SK-N-SH treated with all-trans-retinoic acid at 6 μM for 48 hours (cell line): ENCODE measurements around the gene CXXC5.

Experiments used
- ATAC-seq: fragments of 200-7000 bp; cut with Tn5 transposase; 3 replicates; pipeline ENCODE4 v1.9.1; 2020; ENCODE audit warnings: mild to moderate bottlenecking, moderate library complexity
- ARNTL ChIP-seq: fragments of 450-650 bp; formaldehyde crosslinking; IDR thresholded peaks from 2 replicates; pipeline ENCODE4 v1.5.0; 2020; ENCODE audit warnings: low read depth, mild to moderate bottlenecking, moderate library complexity, borderline replicate concordance
- BACH2 ChIP-seq: fragments of 250-450 bp; sonication (Bioruptor Pico); IDR thresholded peaks from 2 replicates; pipeline ENCODE4 v1.9.0; 2021; ENCODE audit warnings: mild to moderate bottlenecking, borderline replicate concordance
- CREB5 ChIP-seq: fragments of 250-450 bp; sonication (Bioruptor Pico); IDR thresholded peaks from 2 replicates; pipeline ENCODE4 v1.5.1; 2020; ENCODE audit warnings: low read depth, mild to moderate bottlenecking, moderate library complexity
- CSDC2 ChIP-seq: fragments of 250-450 bp; sonication (Bioruptor Pico); IDR thresholded peaks from 2 replicates; pipeline ENCODE4 v1.5.0; 2020; ENCODE audit warnings: mild to moderate bottlenecking, moderate library complexity
- CSRNP3 ChIP-seq: fragments of 250-450 bp; sonication (Bioruptor Pico); IDR thresholded peaks from 2 replicates; pipeline ENCODE4 v1.5.1; 2021; ENCODE audit warnings: mild to moderate bottlenecking, moderate library complexity
- GLIS3 ChIP-seq: fragments of 250-450 bp; sonication (Bioruptor Pico); IDR thresholded peaks from 2 replicates; pipeline ENCODE4 v1.5.0; 2020; ENCODE audit warnings: mild to moderate bottlenecking, moderate library complexity
- ISL1 ChIP-seq: fragments of 250-450 bp; sonication (Bioruptor Pico); IDR thresholded peaks from 2 replicates; pipeline ENCODE4 v2.1.2; 2022; ENCODE audit warnings: mild to moderate bottlenecking, moderate library complexity
- OSR1 ChIP-seq: fragments of 250-450 bp; sonication (Bioruptor Pico); IDR thresholded peaks from 2 replicates; pipeline ENCODE4 v1.8.0; 2022; ENCODE audit warnings: moderate library complexity, mild to moderate bottlenecking, inconsistent platforms
- PATZ1 ChIP-seq: fragments of 250-450 bp; sonication (Bioruptor Pico); IDR thresholded peaks from 2 replicates; pipeline ENCODE4 v1.8.0; 2020; ENCODE audit warnings: mild to moderate bottlenecking, moderate library complexity, borderline replicate concordance
- RARB ChIP-seq: fragments of 250-450 bp; sonication (Bioruptor Pico); IDR thresholded peaks from 2 replicates; pipeline ENCODE4 v1.8.0; 2021; ENCODE audit warnings: mild to moderate bottlenecking, moderate library complexity
- SNAI2 ChIP-seq: fragments of 250-450 bp; sonication (Bioruptor Pico); IDR thresholded peaks from 2 replicates; pipeline ENCODE4 v1.5.0; 2020; ENCODE audit warnings: mild to moderate bottlenecking, moderate library complexity
- TCF4 ChIP-seq: fragments of 250-450 bp; sonication (Bioruptor Pico); IDR thresholded peaks from 2 replicates; pipeline ENCODE4 v1.8.0; 2021; ENCODE audit warnings: mild to moderate bottlenecking, moderate library complexity, borderline replicate concordance
- TOX ChIP-seq: fragments of 250-450 bp; sonication (Bioruptor Pico); IDR thresholded peaks from 2 replicates; pipeline ENCODE4 v1.8.0; 2021; ENCODE audit warnings: mild to moderate bottlenecking, moderate library complexity, borderline replicate concordance
- TSHZ2 ChIP-seq: fragments of 250-450 bp; sonication (Bioruptor Pico); IDR thresholded peaks from 2 replicates; pipeline ENCODE4 v1.5.0; 2020; ENCODE audit warnings: mild to moderate bottlenecking, moderate library complexity
- ZC3H10 ChIP-seq: fragments of 250-450 bp; sonication (Bioruptor Pico); IDR thresholded peaks from 2 replicates; pipeline ENCODE4 v1.5.1; 2021; ENCODE audit warnings: mild to moderate bottlenecking, moderate library complexity
- ZFP3 ChIP-seq: fragments of 250-450 bp; sonication (Bioruptor Pico); IDR thresholded peaks from 2 replicates; pipeline ENCODE4 v1.5.0; 2020; ENCODE audit warnings: mild to moderate bottlenecking, moderate library complexity
- ZNF565 ChIP-seq: fragments of 450-650 bp; formaldehyde crosslinking; conservative IDR thresholded peaks from 2 replicates; pipeline ENCODE4 v1.5.0; 2020; ENCODE audit warnings: low read depth, mild to moderate bottlenecking, moderate library complexity
- ZNF8 ChIP-seq: fragments of 450-650 bp; formaldehyde crosslinking; IDR thresholded peaks from 2 replicates; pipeline ENCODE4 v1.5.0; 2020; ENCODE audit warnings: mild to moderate bottlenecking, moderate library complexity

The CXXC5 gene

GRCh38 chr5:139665626-139666025, 17.5 kb downstream of the CXXC5 start (continued):
- TF ChIP-seq PATZ1 (CRISPR knock-in tag), result no peak
- no peak for TF ChIP-seq CSRNP3 (CRISPR knock-in tag)
- TF ChIP-seq ARNTL (CRISPR knock-in tag), result no peak

- ATAC-seq, result no peak
- no peak for TF ChIP-seq RARB
- TF ChIP-seq OSR1 (CRISPR knock-in tag), result no peak
- TF ChIP-seq GLIS3, result no peak
- no peak for TF ChIP-seq SNAI2 (CRISPR knock-in tag)
- TF ChIP-seq ISL1 (CRISPR knock-in tag), result no peak
- TF ChIP-seq CSDC2 (CRISPR knock-in tag), result no peak
Measured at GRCh38 chr5:139666551-139666950, 18.4 kb downstream of the CXXC5 start.

- no peak for TF ChIP-seq GLIS3
- no peak for TF ChIP-seq OSR1 (CRISPR knock-in tag)
- no peak for TF ChIP-seq TOX (CRISPR knock-in tag)
- TF ChIP-seq SNAI2 (CRISPR knock-in tag), result no peak
- no peak for TF ChIP-seq ZNF8 (CRISPR knock-in tag)
- no peak for TF ChIP-seq ISL1 (CRISPR knock-in tag)
- no peak for TF ChIP-seq CREB5 (CRISPR knock-in tag)
- ATAC-seq, result peak; percentile 2; the same call in 2 of the 3 replicates
Measured at GRCh38 chr5:139667001-139667729, 19.0 kb downstream of the CXXC5 start.

GRCh38 chr5:139667730-139668063, 19.5 kb downstream of the CXXC5 start:
- ATAC-seq, result peak; percentile 23
- no peak for TF ChIP-seq TCF4
- no peak for TF ChIP-seq CSRNP3 (CRISPR knock-in tag)
- TF ChIP-seq ZC3H10, result no peak
- TF ChIP-seq PATZ1 (CRISPR knock-in tag), result no peak
- TF ChIP-seq ZFP3 (CRISPR knock-in tag), result no peak
- TF ChIP-seq ISL1 (CRISPR knock-in tag), result no peak
- TF ChIP-seq OSR1 (CRISPR knock-in tag), result no peak

- TF ChIP-seq ZC3H10 (0 out of 2 replicates have a peak, but pooled peaks have one; percentile 22), CSDC2 (CRISPR knock-in tag) (peak; percentile 65), TSHZ2 (CRISPR knock-in tag) (0 out of 2 replicates have a peak, but pooled peaks have one; percentile 50), BACH2 (CRISPR knock-in tag) (no peak; the same call in 1 of the 2 replicates), ZNF565 (CRISPR knock-in tag) (no peak), SNAI2 (CRISPR knock-in tag) (0 out of 2 replicates have a peak, but pooled peaks have one; percentile 44)
- ATAC-seq, result peak; percentile 69
Measured at GRCh38 chr5:139668064-139668880, 20.1 kb downstream of the CXXC5 start.
